ENCODE results near the gene DIAPH2.
A peak's percentile ranks its signal among the peaks of the same experiment; 100 is the strongest.
"Not testable (repeated sequence)": the region's sequence is repeated elsewhere in the genome, so short reads cannot be mapped to it uniquely, and the experiment has no call there.

The DIAPH2 gene

GRCh38 chrX:96834137-96834536 lies 149.5 kb downstream of the DIAPH2 start:
- DNase-seq: no peak

- no peak for DNase-seq
These were observed 151.1 kb downstream of the DIAPH2 start for GRCh38 chrX:96835660-96836289.

DNA sequence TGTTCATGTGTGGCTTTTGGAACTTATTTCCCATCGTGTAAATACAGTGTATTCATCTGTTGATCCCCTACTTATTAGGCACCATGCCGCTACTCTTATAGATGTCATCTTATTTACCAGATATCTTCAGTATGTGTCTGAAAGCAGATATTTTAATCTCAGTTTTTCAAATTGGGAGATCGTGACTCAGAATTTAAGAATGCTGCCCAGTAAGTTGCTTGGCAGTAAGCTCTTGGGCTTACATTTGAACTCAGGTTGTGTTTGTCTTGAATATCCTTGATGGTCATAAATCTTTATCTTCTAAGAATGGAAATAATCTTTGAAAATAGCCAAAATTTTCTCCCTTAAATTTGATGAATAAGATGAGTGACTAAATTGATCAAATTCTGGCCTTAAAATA lies 153.2 kb downstream of the DIAPH2 start:
- no peak for DNase-seq

GRCh38 chrX:96838537-96838936 lies 153.9 kb downstream of the DIAPH2 start:
- DNase-seq: no peak

- DNase-seq: no peak
These were observed 156.7 kb downstream of the DIAPH2 start for GRCh38 chrX:96841325-96841724.

DNA sequence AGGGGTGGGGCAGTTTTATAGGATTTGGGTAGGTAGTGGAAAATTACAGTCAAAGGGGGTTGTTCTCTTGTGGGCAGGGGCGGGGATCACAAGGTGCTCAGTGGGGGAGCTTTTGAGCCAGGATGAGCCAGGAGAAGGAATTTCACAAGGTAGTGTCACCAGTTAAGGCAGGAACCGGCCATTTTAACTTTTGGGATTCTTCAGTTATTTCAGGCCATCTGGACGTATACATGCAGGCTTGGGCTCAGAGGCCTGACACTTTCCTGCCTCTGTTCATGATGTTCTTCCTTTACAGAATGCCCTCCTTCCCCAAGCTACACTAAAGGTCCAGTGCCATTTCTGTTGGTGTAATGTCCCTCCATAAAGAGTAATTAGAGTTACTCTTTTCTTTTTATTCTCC lies 157.2 kb downstream of the DIAPH2 start:
- not testable (repeated sequence) for DNase-seq

DNA sequence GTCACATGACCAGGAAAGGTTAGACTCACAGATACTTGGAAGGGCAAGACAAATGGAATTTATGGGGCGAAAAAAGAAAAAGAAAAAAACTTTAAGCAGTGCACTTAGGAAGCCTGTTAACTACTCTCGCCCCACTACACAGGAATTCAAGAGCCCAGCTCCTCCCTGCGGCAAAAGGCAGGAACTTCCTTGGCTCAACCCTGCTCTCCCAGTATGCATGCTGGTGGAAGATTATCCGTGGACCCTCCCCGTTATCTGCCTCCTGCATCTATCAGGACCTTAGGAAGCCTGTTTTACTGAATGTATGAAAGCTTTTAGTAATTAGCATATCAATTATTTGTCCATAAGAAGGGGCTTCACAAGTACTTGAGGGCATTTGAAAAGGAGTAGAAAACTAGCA lies 158.9 kb downstream of the DIAPH2 start:
- no peak for DNase-seq

GRCh38 chrX:96846841-96847240 lies 162.2 kb downstream of the DIAPH2 start:
- DNase-seq: no peak

- DNase-seq: not testable (repeated sequence)
These were observed 174.8 kb downstream of the DIAPH2 start for GRCh38 chrX:96859422-96859821.

GRCh38 chrX:96861218-96861617 lies 176.6 kb downstream of the DIAPH2 start:
- DNase-seq: no peak

GRCh38 chrX:96861661-96862060 lies 177.0 kb downstream of the DIAPH2 start:
- DNase-seq: no peak

DNA sequence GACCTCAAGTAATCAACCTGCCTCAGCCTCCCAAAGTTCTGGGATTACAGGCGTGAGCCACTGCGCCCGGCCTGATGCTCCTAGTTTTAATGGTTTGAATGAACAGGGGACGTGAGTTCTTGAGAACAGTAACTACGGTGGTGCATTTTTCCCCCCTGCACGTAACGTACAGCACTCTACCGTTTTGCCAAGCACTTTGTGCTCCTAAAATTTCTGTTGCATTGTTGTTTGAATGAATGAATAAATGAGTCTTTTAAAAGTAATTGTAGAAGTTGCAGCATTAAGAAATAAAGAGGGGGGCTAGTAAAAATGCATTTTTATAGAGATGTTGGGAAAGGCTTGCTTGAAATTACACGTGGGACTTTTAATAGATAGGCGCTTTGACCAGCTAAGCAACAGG lies 199.0 kb downstream of the DIAPH2 start, which contains the start of gene RPA4:
RPA4 (plus strand) TSS at position 301 of the 400 bp plus-strand sequence. CDS start 403 bp downstream, outside the sequence.
- DNase-seq: no peak

DNA sequence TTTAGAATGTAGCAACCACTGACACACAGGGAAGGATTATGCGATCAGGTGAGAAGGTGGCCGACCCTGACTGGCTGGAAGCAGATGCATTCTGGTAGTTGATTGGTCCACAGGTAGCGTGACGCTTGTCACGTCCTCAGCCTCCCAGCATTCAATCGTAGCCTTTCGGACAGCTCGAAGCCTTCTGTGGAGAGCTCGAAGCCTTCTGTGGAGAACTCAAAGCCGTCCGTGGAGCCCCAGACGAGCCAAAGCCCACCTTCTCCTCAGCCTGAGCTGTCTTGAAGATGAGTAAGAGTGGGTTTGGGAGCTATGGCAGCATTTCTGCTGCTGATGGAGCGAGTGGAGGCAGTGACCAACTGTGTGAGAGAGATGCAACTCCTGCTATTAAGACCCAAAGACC lies 199.4 kb downstream of the DIAPH2 start:
- DNase-seq: no peak

- DNase-seq: no peak
These were observed 205.1 kb downstream of the DIAPH2 start for GRCh38 chrX:96889726-96890125.

DNA sequence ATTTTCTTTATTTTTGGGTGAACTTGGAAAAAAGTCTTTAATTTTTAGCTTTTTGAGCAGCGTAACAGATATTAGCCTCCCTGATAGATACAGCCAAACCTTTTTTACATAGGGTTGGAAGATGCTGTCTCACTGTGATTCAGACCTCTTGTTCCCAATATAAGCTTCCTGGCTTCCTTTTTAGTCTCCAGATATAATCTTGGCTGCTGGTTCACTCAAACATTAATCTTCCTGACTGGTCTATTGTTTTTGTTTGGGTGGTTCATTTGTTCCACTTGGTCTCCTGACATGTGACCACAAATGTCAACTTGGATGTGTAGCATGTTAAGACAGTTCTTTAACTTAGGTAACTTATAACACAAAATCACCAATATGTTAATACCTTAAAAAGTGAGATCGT lies 222.1 kb downstream of the DIAPH2 start:
- no peak for DNase-seq

GRCh38 chrX:96907516-96908272 lies 223.1 kb downstream of the DIAPH2 start:
- no peak for DNase-seq

DNA sequence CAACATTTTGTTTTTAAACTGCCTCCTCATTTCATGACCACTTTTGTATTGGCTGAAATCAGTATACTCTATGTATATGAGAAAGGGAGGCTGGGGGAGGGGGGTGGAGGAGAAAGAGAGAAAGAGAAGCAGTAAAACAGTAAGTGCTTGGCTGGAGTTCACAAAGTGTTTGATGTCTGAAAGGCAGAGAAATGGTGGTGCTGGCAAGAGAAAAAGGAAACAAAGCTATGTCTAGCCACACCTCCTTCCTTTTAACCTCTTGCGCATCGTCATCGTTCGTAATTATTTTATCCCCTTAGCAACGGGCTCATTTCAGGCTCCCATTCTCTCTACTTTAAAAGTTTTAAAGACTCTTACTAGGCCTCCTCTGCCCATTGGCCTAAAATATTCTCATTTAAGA lies 224.6 kb downstream of the DIAPH2 start:
- DNase-seq: no peak

- no peak for DNase-seq
These were observed 234.2 kb downstream of the DIAPH2 start for GRCh38 chrX:96918864-96919263.

DNA sequence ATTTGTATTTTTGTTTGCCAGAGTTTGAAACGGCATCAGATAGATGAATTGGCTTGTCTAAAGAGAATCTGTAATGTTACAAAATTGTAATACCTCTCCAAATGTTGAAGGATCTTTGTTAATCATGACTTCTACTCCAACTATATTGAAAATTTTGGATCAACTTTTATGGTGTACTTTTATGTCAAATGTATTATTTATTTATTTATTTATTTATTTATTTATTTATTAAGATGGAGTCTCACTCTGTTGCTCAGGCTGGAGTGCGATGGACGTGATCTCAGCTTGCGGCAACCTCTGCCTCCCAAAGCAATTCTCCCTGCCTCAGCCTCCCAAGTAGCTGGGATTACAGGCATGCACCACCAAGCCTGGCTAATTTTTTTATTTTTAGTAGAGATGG lies 235.0 kb downstream of the DIAPH2 start:
- no peak for DNase-seq

- DNase-seq: no peak
These were observed 239.9 kb downstream of the DIAPH2 start for GRCh38 chrX:96924581-96924980.

- no peak for DNase-seq
These were observed 244.4 kb downstream of the DIAPH2 start for GRCh38 chrX:96929036-96929435.

GRCh38 chrX:96957718-96958117 lies 273.1 kb downstream of the DIAPH2 start:
- no peak for DNase-seq

- peak in 1 of 2 experiments; percentile 47 for DNase-seq
These were observed 287.2 kb downstream of the DIAPH2 start for GRCh38 chrX:96971812-96972211.

GRCh38 chrX:96978906-96979305 lies 294.3 kb downstream of the DIAPH2 start:
- no peak for DNase-seq

- no peak for DNase-seq
These were observed 295.1 kb downstream of the DIAPH2 start for GRCh38 chrX:96979766-96980165.

Data from NCI-H1930 (cell line).